Gastrocnemius medialis (tissue), 4 donors: ENCODE measurements around the gene DHRS7.

Experiments
- CTCF ChIP-seq, 5 experiments: fragments of 450-650 bp in 3 of 5; fragments of 200-600 bp in 2 of 5; sonication (generic) in 2 of 5; IDR thresholded peaks in 4 of 5; conservative IDR thresholded peaks in 1 of 5; 1 replicate in 4 of 5; 2 replicates in 1 of 5; pipeline ENCODE4 v1.5.1; 2016 to 2019; ENCODE audit warnings: antibody characterized with exemption in 5 of 5, mild to moderate bottlenecking in 3 of 5, moderate library complexity in 3 of 5
- POLR2A ChIP-seq, 2 donors: fragments of 450-650 bp; IDR thresholded peaks; one replicate each; pipeline ENCODE4 v1.6.1; 2017; ENCODE audit warnings: antibody characterized with exemption in 2 of 2, mild to moderate bottlenecking in 2 of 2, moderate library complexity in 2 of 2

- TF ChIP-seq POLR2A (IDR thresholded peaks at IDR 0.05), result no peak
- TF ChIP-seq CTCF (IDR thresholded peaks at IDR 0.05 in 4 of 5, conservative IDR thresholded peaks at IDR 0.05 in 1 of 5), result no peak
Measured at GRCh38 chr14:60211153-60211552, 46.0 kb upstream of the DHRS7 start.
